Esophagus squamous epithelium (tissue), 4 donors: ENCODE data around the gene MAN2B1.

ENCODE experiments used
- CTCF ChIP-seq, 6 experiments: fragments of 450-650 bp in 4 of 6; fragments of 200-600 bp in 2 of 6; sonication (generic) in 2 of 6; IDR thresholded peaks; one replicate each; pipeline ENCODE4 v1.5.1; 2016 to 2019; ENCODE audit warnings: antibody characterized with exemption in 6 of 6, mild to moderate bottlenecking in 4 of 6, moderate library complexity in 4 of 6
- POLR2A ChIP-seq, 4 donors: fragments of 450-650 bp; IDR thresholded peaks; one replicate each; pipeline ENCODE4 v1.6.1; 2017; ENCODE audit warnings: antibody characterized with exemption in 4 of 4, mild to moderate bottlenecking in 4 of 4, moderate library complexity in 3 of 4

DNA sequence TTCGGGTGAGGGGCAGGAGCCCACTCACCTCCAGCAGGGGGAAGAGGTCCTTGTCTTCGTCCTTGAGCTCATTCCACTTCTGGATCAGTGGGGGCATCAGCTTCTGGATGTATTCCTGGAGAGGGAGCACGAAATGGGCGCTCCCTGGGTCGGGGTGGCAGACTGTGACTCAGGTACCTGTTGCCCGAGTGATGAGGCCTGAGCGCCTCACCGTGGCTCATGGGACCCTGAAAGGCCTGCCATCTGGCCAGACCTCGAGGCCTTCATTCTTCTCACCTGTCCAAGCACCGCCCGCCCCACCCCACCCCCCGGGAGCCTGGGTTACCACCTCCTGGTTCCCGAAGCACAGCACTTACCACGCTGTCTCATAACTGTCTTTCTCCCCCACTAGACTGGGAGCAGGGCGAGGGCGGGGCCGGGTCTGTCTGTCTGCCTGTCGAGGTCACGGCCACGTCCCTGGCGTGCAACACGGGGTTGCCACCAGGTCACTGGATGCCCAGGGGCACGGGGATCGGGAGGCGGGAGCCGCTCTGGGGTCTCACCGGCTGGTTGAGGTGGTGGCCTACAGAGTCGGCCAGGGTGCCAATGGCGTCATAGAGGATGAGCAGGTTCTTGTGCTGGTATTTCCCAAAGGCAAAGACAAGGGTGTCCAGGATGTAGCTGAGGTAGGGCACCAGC lies 39.3 kb upstream of the MAN2B1 start:
- TF ChIP-seq CTCF (IDR thresholded peaks at IDR 0.05), result no peak
- TF ChIP-seq POLR2A (IDR thresholded peaks at IDR 0.05), result no peak
